ENCODE data around the gene IKZF3.

IKZF3 gene

DNA sequence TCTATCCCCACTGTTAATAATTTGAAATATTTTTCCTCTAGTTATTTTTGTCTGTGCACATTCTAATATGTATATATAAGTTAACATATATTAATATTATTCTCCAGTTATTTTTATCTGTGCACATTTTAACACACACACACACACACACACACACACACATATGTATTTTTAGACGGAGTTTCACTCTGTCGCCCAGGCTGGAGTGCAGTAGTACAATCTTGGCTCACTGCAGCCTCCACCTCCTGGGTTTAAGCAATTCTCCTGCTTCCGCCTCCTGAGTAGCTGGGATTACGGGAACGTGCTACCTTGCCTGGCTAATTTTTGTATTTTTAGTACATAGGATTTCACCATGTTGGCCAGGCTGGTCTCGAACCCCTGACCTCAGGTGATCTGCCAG lies 146.5 kb downstream of the IKZF3 start:
- no peak for TF ChIP-seq EZH2 (IDR thresholded peaks at IDR 0.05; ENCODE audit: borderline replicate concordance, low read depth, low read length, severe bottlenecking)
- TF ChIP-seq, protein P1, sequence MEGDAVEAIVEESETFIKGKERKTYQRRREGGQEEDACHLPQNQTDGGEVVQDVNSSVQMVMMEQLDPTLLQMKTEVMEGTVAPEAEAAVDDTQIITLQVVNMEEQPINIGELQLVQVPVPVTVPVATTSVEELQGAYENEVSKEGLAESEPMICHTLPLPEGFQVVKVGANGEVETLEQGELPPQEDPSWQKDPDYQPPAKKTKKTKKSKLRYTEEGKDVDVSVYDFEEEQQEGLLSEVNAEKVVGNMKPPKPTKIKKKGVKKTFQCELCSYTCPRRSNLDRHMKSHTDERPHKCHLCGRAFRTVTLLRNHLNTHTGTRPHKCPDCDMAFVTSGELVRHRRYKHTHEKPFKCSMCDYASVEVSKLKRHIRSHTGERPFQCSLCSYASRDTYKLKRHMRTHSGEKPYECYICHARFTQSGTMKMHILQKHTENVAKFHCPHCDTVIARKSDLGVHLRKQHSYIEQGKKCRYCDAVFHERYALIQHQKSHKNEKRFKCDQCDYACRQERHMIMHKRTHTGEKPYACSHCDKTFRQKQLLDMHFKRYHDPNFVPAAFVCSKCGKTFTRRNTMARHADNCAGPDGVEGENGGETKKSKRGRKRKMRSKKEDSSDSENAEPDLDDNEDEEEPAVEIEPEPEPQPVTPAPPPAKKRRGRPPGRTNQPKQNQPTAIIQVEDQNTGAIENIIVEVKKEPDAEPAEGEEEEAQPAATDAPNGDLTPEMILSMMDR (IDR thresholded peaks at IDR 0.05; ENCODE audit: borderline replicate concordance, extremely low read depth, low read length, poor library complexity, severe bottlenecking): no peak
- Histone ChIP-seq H3K4me3 (ENCODE audit: low read depth in 1 of 2, low read length in 2 of 2) (no peak overlapping the region), H3K27me3 (ENCODE audit: insufficient read depth, low read length, poor library complexity) (no peaks in the 10 kb centered on the region), H3K27ac (ENCODE audit: low read length) (no peak overlapping the region), H3K4me1 (ENCODE audit: insufficient read depth, low read length) (no peaks in the 10 kb centered on the region), H2AFZ (ENCODE audit: low read depth, low read length) (no peak overlapping the region), H4K20me1 (ENCODE audit: insufficient read depth, low read length) (no peaks in the 10 kb centered on the region), H3K9me3 (ENCODE audit: insufficient read depth, low read length, severe bottlenecking) (no peaks in the 10 kb centered on the region), H3K79me2 (ENCODE audit: insufficient read depth, low read length) (no peaks in the 10 kb centered on the region), H3K4me2 (ENCODE audit: insufficient read depth, low read length) (no peak overlapping the region), H3K36me3 (ENCODE audit: insufficient read depth, low read length) (no peaks in the 10 kb centered on the region), H3K9ac (ENCODE audit: low read depth, low read length) (no peak overlapping the region)
- ATAC-seq (ENCODE audit: insufficient read depth, low read depth) (no peak), DNase-seq (no peak)

DNA sequence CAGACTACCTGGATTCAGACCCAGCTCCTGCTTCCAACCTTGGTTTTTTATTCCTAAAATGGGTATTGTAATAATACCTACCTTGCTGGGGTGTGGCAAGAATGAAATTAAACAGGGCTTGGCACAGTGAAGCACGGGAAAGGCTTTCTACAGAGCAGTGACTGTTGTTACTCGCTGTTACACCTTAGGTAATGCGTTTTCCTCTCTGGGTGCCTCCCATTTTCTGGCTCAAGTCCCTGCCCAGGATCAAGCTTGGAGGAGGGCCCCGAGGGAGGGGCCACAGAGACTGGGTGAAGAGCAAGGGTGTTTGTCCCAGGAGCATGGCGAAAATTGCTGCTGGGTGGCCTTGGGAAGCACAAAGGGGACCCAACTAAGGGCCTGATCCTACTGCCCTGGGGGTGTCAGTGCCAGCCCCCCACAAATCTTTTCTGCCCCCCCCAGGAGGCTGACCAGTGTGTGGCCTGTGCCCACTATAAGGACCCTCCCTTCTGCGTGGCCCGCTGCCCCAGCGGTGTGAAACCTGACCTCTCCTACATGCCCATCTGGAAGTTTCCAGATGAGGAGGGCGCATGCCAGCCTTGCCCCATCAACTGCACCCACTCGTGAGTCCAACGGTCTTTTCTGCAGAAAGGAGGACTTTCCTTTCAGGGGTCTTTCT lies 147.1 kb downstream of the IKZF3 start:
- Histone ChIP-seq H4K20me1 (ENCODE audit: insufficient read depth, low read length) (no peaks in the 10 kb centered on the region), H3K4me2 (ENCODE audit: insufficient read depth, low read length) (no peak overlapping the region), H3K27ac (ENCODE audit: low read length) (no peak overlapping the region)

DNA sequence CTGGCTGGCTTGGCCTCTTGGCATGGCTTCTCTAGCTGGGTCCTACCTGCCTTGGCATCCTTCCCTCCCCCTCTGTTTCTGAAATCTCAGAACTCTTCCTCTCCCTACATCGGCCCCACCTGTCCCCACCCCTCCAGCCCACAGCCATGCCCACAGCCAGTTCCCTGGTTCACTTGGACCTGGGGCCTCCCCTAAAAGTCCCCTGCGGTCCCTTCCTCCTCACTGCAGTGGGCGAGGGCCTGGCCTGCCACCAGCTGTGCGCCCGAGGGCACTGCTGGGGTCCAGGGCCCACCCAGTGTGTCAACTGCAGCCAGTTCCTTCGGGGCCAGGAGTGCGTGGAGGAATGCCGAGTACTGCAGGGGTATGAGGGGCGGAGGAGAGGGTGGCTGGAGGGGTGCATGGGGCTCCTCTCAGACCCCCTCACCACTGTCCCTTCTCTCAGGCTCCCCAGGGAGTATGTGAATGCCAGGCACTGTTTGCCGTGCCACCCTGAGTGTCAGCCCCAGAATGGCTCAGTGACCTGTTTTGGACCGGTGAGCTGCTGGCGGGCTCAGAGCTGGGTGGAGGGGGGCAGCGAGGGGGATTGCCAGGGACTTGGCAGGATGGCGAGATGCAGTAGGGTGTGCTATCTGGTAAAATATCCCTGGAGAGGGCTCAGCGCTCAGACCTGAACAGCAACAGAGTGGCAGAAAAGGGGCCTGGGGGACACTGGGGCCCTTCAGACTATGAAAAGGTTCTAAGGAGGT lies 147.9 kb downstream of the IKZF3 start:
- Histone ChIP-seq H4K20me1 (ENCODE audit: insufficient read depth, low read length) (no peaks in the 10 kb centered on the region), H3K4me3 (ENCODE audit: low read depth in 1 of 2, low read length in 2 of 2) (no peak overlapping the region), H3K79me2 (ENCODE audit: insufficient read depth, low read length) (no peaks in the 10 kb centered on the region), H3K27me3 (ENCODE audit: insufficient read depth, low read length, poor library complexity) (no peaks in the 10 kb centered on the region), H3K36me3 (ENCODE audit: insufficient read depth, low read length) (no peaks in the 10 kb centered on the region), H3K9ac (ENCODE audit: low read depth, low read length) (no peak overlapping the region), H2AFZ (ENCODE audit: low read depth, low read length) (no peak overlapping the region), H3K9me3 (ENCODE audit: insufficient read depth, low read length, severe bottlenecking) (no peaks in the 10 kb centered on the region), H3K27ac (ENCODE audit: low read length) (no peak overlapping the region), H3K4me2 (ENCODE audit: insufficient read depth, low read length) (no peak overlapping the region), H3K4me1 (ENCODE audit: insufficient read depth, low read length) (no peaks in the 10 kb centered on the region)
- TF ChIP-seq, protein P1 (IDR thresholded peaks at IDR 0.05; ENCODE audit: borderline replicate concordance, extremely low read depth, low read length, poor library complexity, severe bottlenecking): no peak
- no peak for TF ChIP-seq EZH2 (IDR thresholded peaks at IDR 0.05; ENCODE audit: borderline replicate concordance, low read depth, low read length, severe bottlenecking)
- DNase-seq (no peak), ATAC-seq (ENCODE audit: insufficient read depth, low read depth) (no peak)

More for the DNA sequence above, 147.1 kb downstream of the IKZF3 start:
- Histone ChIP-seq H3K36me3 (ENCODE audit: insufficient read depth, low read length) (no peaks in the 10 kb centered on the region), H2AFZ (ENCODE audit: low read depth, low read length) (no peak overlapping the region), H3K9ac (ENCODE audit: low read depth, low read length) (no peak overlapping the region), H3K27me3 (ENCODE audit: insufficient read depth, low read length, poor library complexity) (no peaks in the 10 kb centered on the region), H3K79me2 (ENCODE audit: insufficient read depth, low read length) (no peaks in the 10 kb centered on the region), H3K9me3 (ENCODE audit: insufficient read depth, low read length, severe bottlenecking) (no peaks in the 10 kb centered on the region), H3K4me3 (ENCODE audit: low read depth in 1 of 2, low read length in 2 of 2) (no peak overlapping the region), H3K4me1 (ENCODE audit: insufficient read depth, low read length) (no peaks in the 10 kb centered on the region)
- DNase-seq (no peak), ATAC-seq (ENCODE audit: insufficient read depth, low read depth) (no peak)
- TF ChIP-seq, protein P1 (IDR thresholded peaks at IDR 0.05; ENCODE audit: borderline replicate concordance, extremely low read depth, low read length, poor library complexity, severe bottlenecking): no peak
- no peak for TF ChIP-seq EZH2 (IDR thresholded peaks at IDR 0.05; ENCODE audit: borderline replicate concordance, low read depth, low read length, severe bottlenecking)
